ENCODE data around the gene BBS5.
"Not testable (repeated sequence)": the region's sequence is repeated elsewhere in the genome, so short reads cannot be mapped to it uniquely, and the experiment has no call there.

The BBS5 gene

GRCh38 chr2:169485650-169486138 lies 6.4 kb downstream of the BBS5 start:
- in situ Hi-C loops (cut with MboI; ENCODE audit: low sequenced_read_pairs) = no loop called here

DNA sequence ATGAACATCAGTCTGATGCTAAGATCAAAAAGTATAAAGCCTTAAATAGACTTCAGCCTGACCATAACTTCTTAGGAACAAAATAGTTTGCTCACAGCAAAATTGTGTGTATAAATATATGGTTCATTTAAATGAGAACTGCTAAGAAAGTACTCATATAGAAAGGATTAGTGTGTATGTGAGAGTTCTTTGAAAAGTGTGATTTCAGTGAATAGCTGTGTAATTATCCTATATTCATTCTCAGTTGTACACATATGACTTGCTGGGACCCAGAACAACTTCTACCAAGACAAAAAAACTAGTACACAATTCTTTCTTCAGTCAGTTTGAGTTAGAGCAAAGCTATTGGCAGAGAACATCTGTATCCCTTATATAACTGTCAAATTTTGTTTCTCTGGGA lies 7.2 kb downstream of the BBS5 start:
- in situ Hi-C loops (cut with MboI; ENCODE audit: low sequenced_read_pairs) = no loop called here

- in situ Hi-C loops (cut with MboI; ENCODE audit: low sequenced_read_pairs) = no loop called here
These were observed 11.5 kb downstream of the BBS5 start for GRCh38 chr2:169490834-169491233.

DNA sequence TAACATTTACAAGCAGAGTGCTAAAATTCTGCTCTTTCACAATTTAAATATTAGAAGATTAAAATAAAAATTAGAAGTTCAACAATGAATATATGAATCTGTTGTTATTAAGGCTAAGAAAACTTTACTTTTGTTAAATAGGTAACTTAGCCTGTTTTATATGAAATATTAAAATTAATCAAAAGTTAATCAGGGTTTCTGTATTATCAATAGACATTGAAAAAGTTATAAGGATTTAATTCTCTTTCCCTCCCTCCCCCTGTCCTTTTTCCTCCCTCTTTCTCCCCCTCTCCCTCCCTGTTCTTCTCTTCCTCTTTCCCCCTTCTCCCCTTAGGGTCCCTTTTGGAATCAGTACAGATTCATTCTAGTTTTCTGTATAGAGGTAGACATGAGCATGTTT lies 12.1 kb downstream of the BBS5 start:
- in situ Hi-C loops (cut with MboI; ENCODE audit: low sequenced_read_pairs) = no loop called here

- in situ Hi-C loops (cut with MboI; ENCODE audit: low sequenced_read_pairs) = no loop called here
These were observed 14.1 kb downstream of the BBS5 start for GRCh38 chr2:169493360-169493759.

- in situ Hi-C loops (cut with MboI; ENCODE audit: low sequenced_read_pairs) = no loop called here
These were observed 16.1 kb downstream of the BBS5 start for GRCh38 chr2:169495310-169495928.

- in situ Hi-C loops (cut with MboI; ENCODE audit: low sequenced_read_pairs) = no loop called here
These were observed 25.4 kb downstream of the BBS5 start for GRCh38 chr2:169504651-169505050.

- in situ Hi-C loops (cut with MboI; ENCODE audit: low sequenced_read_pairs) = no loop called here
These were observed 28.4 kb downstream of the BBS5 start for GRCh38 chr2:169507698-169508097.

GRCh38 chr2:169509298-169509885 lies 30.1 kb downstream of the BBS5 start, which contains the start of gene KLHL41:
Gene KLHL41 (plus strand): TSS chr2:169509702. CDS start chr2:169509779, 77 bp downstream.
- in situ Hi-C loops (cut with MboI; ENCODE audit: low sequenced_read_pairs) = no loop called here

GRCh38 chr2:169509955-169510354 lies 30.7 kb downstream of the BBS5 start:
- in situ Hi-C loops (cut with MboI; ENCODE audit: low sequenced_read_pairs) = no loop called here

- in situ Hi-C loops (cut with MboI; ENCODE audit: low sequenced_read_pairs) = no loop called here
These were observed 31.2 kb downstream of the BBS5 start for GRCh38 chr2:169510496-169510895.

DNA sequence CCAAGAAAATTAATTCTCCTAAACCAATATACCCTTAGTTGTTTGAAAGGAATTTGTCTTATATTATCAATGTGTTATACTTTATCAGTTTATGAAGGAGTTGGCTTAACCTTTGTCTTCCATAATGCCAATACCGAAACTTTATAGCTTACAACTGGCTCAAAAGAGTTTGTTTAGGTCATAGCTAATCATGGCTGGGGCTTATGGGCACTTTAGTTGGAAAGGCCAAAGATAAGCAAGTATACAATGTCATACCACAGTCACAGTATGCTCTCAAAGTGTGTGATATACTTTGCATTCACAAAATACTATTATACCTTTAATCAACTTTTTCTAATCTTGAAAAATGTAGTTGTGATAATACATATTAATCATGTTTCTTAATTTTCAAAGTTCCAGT lies 32.5 kb downstream of the BBS5 start:
- in situ Hi-C loops (cut with MboI; ENCODE audit: low sequenced_read_pairs) = no loop called here

DNA sequence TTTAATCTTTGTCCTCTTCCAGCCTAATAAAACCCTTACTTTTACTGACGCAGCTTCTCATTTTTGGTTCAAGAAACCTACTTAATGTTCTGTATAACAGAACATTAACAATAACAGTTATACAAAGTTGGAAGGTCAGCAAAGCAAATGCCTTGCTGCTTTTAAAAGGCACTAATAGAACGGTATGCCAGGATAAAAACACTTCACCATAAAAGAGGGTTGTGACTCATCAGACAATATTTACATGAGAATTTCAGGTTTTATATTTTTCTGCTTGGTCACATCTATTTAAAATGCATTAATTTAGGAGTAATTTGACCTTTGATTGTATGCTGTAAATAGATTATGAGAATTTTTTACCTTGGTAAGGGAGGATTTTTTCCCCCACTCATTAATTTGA lies 33.2 kb downstream of the BBS5 start:
- in situ Hi-C loops (cut with MboI; ENCODE audit: low sequenced_read_pairs) = no loop called here

GRCh38 chr2:169513094-169513493 lies 33.8 kb downstream of the BBS5 start:
- in situ Hi-C loops (cut with MboI; ENCODE audit: low sequenced_read_pairs) = no loop called here

DNA sequence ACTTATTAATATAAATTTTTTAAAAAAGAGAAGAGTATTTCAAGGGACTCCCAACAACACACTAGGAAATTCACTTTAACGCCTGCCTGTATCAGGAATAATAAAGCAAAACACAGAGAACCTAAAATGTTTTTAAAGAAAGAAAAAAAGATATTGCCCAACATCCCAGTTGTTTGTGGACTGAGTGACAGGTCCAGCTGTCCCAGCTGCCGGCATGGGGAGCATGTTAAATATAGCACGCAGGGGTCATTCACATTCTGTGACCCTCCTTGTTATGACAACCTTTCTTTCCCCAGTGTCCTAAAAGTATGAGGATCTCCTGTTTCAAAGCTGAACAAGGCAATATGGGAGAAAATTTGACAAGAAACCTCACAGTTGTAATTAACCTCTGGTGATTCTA lies 34.6 kb downstream of the BBS5 start:
- in situ Hi-C loops (cut with MboI; ENCODE audit: low sequenced_read_pairs) = no loop called here

GRCh38 chr2:169514758-169515157 lies 35.5 kb downstream of the BBS5 start:
- in situ Hi-C loops (cut with MboI; ENCODE audit: low sequenced_read_pairs) = not testable (repeated sequence)

- in situ Hi-C loops (cut with MboI; ENCODE audit: low sequenced_read_pairs) = not testable (repeated sequence)
These were observed 37.2 kb downstream of the BBS5 start for GRCh38 chr2:169516488-169516995.

DNA sequence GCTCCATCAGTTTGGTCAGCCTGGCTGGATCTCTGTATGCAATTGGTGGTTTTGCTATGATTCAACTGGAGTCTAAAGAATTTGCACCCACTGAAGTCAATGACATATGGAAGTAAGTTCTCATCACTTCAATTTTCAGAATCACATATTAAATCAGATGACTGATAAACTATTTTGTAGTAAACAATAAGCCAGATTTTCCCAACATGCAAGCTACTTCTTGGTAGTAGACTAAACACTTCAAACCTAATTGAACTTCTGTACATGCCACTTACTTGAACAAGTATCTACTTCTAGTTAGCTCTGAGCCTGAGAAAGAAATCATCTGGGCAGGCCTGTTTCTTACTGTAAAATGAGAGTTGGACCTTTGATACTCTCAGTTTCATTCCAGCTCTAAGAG lies 41.6 kb downstream of the BBS5 start:
- in situ Hi-C loops (cut with MboI; ENCODE audit: low sequenced_read_pairs) = no loop called here

DNA sequence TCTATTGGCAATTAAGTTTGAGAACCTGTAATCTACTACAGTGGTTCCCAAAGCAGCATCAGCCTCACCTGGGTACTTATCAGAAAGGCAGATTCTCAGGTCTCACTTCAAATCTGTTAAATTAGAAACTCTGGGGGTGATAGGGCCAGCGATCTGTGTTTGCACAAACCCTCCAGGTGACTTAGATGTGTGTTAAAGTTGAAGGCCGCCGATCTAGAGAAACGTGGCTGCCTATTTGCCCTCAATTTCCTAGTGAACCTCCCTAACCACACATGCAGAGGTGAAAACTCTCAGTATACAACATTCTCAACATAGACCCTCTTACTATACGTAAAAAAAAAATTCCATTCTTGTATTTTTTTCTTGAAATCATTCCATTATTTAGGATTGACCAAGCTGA lies 44.4 kb downstream of the BBS5 start:
- in situ Hi-C loops (cut with MboI; ENCODE audit: low sequenced_read_pairs) = no loop called here

GRCh38 chr2:169525434-169525833 lies 46.1 kb downstream of the BBS5 start:
- in situ Hi-C loops (cut with MboI; ENCODE audit: low sequenced_read_pairs) = no loop called here

- in situ Hi-C loops (cut with MboI; ENCODE audit: low sequenced_read_pairs) = no loop called here
These were observed 47.2 kb downstream of the BBS5 start for GRCh38 chr2:169526451-169526850.

DNA sequence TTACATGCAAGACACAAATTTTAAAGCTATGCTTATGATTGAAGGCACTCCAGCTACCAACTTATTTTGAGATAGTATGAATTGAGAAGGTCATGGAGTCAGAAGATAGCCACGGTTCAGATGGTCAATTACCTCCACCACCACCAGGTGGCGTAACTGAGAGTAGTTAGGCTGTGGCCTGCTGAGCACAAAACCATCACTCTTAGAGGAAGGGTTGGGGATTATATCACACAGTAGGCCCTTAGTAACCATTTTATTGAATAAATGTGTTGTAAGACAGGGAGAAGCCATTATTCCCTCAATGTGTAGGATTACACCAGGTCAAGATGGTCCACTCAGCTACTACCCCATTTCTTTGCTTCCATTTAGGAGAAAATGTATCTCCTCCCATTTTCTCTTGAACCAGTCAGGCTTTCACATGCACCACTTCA lies 49.0 kb downstream of the BBS5 start:
- in situ Hi-C loops (cut with MboI; ENCODE audit: low sequenced_read_pairs) = no loop called here

Data from HL-60/S4 treated with phorbol 12-myristate 13-acetate at 8.2 ng/mL for 4 days and 3 days (cell line).